NCI-H774 (cell line): ENCODE data around the gene TLL1.

Source experiments
- DNase-seq: peaks from one replicate; lab custom pipeline; 2025; lab: John Stamatoyannopoulos, UW

The TLL1 gene

DNA sequence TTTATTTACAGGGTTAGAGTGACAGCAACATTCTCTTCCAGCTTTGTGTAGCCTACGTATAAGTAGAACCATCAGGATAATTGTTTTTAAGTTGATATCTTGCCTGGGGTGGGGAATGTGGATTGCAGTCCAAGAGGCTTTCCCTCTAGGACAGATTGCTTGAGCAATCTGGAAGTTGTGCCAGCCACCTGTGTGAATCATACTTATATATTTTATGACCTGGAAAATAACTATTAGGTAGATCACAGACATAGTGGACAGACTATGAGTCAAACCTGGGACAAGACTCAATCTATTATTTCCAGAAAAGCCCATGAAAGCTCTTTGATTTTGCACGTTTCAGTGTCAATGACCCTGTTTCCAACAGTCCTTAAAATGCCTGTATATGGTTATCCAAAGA, 98.9 kb downstream of the TLL1 start:
- no peak for DNase-seq

GRCh38 chr4:165972747-165973146, 99.7 kb downstream of the TLL1 start:
- DNase-seq = no peak

GRCh38 chr4:165982934-165983333, 109.9 kb downstream of the TLL1 start:
- DNase-seq = no peak

DNA sequence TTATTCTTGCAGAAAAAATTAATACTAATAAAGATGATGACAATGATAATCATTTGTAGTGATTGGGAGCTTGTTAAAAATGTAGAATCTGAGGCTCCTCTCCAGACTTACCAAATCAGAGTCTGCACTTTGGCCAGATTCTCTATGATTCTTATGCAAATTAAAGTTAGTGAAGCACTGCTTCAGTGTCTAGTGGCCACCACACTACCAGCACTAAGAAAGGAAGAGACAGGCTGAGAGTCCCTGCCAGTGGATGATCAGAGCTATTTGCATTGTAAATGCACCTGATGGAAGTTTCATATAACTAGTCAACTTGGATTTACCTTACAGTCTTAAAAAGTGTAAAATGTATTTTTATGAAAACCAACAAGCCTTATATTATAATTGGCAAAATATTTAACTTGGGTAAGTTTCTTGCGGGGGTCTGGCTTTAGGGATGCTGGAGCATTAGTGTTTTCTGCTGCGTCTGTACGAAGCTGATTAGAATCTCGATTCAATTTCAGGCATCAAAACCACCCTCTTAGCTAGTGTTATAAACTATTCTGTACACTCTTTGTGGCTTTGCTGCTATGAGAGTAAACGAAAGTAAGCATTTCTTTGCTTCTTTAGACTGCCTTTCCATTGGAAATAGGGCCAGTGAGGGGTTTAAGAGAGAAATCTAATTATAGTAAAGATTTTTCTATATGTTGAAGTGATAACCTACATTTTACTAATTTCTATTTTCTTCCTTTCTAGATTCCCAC, 114.1 kb downstream of the TLL1 start:
- no peak for DNase-seq

GRCh38 chr4:165991325-165992180, 118.5 kb downstream of the TLL1 start:
- DNase-seq = no peak

DNA sequence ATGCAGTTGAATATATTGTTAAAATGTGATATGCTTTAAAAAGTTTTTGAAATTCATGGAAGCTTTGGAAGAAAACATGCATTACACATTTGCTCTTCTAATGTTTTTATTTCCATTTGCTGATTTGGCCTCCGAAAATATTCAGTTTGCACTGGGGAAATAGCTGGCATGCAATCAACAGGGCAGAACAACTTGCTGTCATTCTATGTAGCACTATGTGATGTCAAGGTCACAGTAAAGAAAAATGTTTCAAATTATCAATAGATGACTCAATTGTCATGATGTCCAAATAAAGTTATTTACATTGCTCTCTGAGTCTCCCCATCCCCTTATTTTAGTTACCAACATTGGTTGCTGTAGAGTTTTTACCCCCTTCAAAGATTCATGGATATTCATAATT, 119.2 kb downstream of the TLL1 start:
- no peak for DNase-seq

DNA sequence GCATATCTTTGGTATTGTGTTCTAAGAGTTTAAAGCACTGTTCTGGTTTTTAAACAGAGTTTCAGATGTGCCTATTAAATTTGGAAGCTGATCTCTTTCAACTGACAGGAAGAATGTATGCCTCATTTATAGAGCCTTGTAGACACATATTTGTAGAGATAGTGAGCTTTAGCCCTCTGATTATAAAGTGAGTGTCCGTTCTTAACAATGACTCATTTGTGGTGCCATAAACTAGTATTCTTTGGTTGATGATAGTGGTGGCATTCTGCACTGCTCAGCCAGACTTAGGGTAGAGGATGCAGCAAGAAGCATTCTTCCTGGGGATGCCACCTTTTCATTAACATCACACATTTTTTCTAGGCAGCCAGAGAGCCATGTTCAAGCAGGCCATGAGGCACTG, 121.7 kb downstream of the TLL1 start:
- no peak for DNase-seq

- no peak for DNase-seq
Observed at GRCh38 chr4:166003811-166004210, 130.8 kb downstream of the TLL1 start.

DNA sequence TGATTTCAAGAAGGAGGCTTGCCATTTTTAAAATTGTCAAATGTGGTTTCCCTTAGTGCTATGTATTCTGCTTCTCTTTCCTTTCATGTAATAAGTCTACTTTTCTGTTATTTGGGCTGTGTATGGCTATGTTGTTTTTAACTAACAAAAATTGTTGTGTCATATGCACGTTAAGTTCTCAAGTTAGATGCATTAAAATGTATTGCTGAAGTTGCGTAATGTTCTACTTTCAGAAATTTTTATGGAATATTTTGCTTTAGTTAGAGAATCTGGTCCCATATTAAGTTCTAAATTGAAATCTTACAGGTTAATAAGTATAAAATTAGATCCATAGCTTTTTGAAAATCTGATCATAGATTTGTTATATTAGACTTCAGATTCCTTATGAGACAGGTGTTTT, 133.2 kb downstream of the TLL1 start:
- DNase-seq = no peak

DNA sequence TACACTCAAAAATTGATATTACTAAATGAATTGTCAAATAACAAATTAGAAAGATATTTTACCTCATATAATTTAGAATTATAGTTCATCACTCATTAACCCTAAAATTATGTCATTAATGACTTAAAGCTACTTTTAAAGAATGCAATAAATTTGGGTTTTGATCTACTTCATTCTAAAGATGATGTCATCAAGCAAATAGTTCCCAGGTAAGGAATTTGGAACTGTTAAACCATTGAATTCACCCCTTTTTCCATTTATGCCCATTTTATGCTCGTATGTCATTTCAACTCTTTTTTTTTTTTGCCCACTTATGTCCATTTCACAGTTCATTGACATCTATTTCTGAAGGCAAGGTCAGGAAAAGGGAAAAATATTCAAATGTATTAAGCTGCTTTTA, 135.5 kb downstream of the TLL1 start:
- DNase-seq = no peak

DNA sequence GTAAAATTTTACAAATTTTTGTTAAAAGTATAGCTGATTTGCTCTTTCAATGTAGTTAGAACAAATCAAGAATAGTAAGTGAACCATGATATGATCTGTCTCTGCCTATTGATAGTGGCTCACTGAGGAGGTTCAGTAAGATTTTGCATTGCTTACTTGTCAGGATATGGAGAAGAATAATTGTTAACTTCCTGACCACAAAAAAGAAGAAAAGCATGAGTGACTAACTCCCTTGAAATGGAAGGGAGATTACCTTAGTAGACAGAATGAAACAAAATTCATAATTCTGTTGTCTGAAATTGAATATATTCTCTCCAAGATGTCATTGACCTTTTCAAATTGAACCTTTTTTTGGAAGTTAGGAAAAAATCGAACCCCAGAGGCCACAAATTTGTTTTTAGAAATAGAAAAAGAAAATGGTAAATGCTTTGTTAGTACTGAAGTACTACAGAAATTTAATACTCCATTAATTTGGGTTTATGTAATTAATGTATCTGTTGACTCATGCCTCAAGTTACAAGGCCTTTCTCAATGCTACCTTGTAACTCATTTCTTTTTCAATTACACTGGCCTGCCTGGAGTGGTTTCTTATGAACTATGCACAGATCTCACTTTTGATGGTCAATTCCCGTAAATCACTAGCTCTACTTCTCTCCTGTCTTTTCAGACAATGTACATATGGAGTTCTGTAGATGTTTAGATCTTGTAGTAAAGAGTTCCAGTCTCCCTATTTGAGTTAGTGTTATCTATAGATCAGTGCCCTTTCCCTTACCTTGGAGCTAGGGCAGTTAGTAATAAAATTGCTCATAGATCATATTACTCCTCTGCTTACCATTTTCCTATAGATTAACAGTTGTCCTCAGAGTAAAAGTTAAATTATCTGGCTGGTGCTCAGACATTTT, 139.3 kb downstream of the TLL1 start:
- DNase-seq = no peak

DNA sequence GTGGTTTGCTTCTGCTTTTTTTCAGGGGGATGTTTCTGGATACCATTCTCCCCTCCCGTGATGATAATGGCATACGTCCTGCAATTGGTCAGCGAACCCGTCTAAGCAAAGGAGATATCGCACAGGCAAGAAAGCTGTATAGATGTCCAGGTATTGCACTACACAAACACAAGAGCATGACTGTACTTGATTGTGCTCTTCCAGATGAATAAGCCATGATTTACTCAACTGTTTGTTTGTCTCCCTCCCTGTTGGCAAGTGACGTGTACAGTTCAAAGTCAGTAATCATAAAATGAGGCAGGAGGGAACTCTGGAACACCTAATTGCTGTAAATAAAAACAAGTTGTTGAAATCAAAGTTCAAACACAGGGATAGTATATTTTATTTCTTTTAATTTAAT, 141.4 kb downstream of the TLL1 start:
- no peak for DNase-seq

DNA sequence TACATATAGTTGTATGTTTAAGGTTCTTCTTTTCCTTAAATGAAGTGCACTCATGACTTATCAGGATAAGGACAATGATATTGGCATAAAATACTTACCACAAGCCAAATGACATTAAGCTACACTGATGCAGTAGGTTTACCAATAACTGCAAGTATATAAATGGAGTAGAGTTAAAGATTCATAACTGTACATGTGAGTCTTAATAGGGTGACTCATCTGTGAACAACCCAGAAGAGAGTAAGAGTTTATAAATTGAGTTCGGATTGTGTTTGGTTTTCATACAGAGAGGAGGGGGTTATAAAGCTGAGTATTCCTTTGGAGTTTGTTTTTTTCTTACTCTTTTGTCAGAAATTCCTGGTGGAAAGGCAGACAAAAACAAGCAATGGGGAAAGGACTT, 144.8 kb downstream of the TLL1 start:
- no peak for DNase-seq

GRCh38 chr4:166019441-166020220, 146.6 kb downstream of the TLL1 start:
- DNase-seq = no peak

DNA sequence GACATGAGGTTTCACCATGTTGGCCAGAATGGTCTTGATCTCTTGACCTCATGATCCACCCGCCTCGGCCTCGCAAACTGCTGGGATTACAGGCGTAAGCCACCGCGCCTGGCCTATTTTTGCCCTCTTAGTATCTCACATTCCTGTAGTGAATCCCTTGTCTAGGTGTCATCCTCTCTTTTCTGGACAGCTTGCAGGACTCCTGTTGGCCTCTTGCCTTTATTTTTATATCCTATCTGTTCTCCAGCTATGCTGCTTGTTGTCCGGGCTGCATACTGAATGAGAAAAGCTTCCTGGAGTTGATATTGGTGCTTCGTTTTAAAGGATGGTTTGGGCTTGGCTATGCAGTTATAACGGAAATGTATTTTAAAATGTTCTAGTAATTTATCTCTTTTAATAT, 148.6 kb downstream of the TLL1 start:
- no peak for DNase-seq

GRCh38 chr4:166034965-166035364, 161.9 kb downstream of the TLL1 start:
- no peak for DNase-seq

- no peak for DNase-seq
Observed at GRCh38 chr4:166039822-166040221, 166.8 kb downstream of the TLL1 start.

DNA sequence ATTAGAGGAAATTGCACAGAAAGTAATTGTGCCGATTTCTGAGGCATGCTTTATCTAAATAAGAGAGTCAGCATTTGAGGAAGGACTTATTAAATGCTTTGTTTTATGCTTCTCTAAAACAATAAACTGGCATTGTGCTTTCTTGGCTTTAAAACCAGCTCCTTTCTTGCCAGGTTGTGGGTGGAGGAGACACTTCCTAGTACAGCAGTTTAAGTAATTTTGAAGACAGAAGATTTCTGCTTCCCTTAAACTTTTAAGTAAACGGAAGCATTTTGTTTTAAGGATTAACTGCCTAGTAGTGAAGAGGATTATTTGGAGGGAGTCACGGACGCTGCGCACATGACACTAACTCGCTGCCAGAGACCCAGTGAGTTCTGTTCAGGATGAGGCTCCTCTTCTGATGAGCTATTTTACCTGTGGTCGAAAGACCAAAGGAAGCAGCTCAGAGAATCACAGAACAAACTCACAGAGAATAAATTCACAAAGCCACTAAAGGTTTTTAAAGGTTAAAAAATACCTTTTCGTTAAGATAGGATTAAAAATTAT, 169.5 kb downstream of the TLL1 start:
- no peak for DNase-seq

GRCh38 chr4:166043801-166044200, 170.8 kb downstream of the TLL1 start:
- DNase-seq = no peak

GRCh38 chr4:166044871-166045270, 171.8 kb downstream of the TLL1 start:
- no peak for DNase-seq

GRCh38 chr4:166045457-166045856, 172.4 kb downstream of the TLL1 start:
- no peak for DNase-seq
